GM18511 (cell line): ENCODE results near the gene DCX.

ENCODE experiments used
- ATAC-seq: cut with Tn5 transposase; IDR thresholded peaks from one replicate; pipeline ENCODE4 v1.9.1; 2021; ENCODE audit warnings: mild to moderate bottlenecking, moderate library complexity; ENCODE audit not compliant: unreplicated experiment

DCX gene

GRCh38 chrX:111319451-111319850 lies 92.5 kb downstream of the DCX start:
- ATAC-seq = no peak

- no peak for ATAC-seq
Measured at GRCh38 chrX:111318901-111319300, 93.1 kb downstream of the DCX start.

- no peak for ATAC-seq
Measured at GRCh38 chrX:111309083-111309482, 102.9 kb downstream of the DCX start.

- ATAC-seq = no peak
Measured at GRCh38 chrX:111308039-111308438, 104.0 kb downstream of the DCX start.

GRCh38 chrX:111302284-111302683 lies 109.7 kb downstream of the DCX start:
- no peak for ATAC-seq

- no peak for ATAC-seq
Measured at GRCh38 chrX:111288841-111289240, 123.2 kb downstream of the DCX start.

- ATAC-seq = no peak
Measured at GRCh38 chrX:111284631-111285293, 127.2 kb downstream of the DCX start.

- no peak for ATAC-seq
Measured at GRCh38 chrX:111283446-111283845, 128.5 kb downstream of the DCX start.

GRCh38 chrX:111282991-111283390 lies 129.0 kb downstream of the DCX start:
- no peak for ATAC-seq

GRCh38 chrX:111282139-111282538 lies 129.9 kb downstream of the DCX start:
- ATAC-seq = no peak

GRCh38 chrX:111270339-111270738 lies 141.7 kb downstream of the DCX start, which contains the start of gene CAPN6:
Gene CAPN6, minus strand, starts transcription at chrX:111270483. Its CDS starts 6,547 bp downstream, at chrX:111263936.
- no peak for ATAC-seq

- no peak for ATAC-seq
Measured at GRCh38 chrX:111268506-111268905, 143.5 kb downstream of the DCX start.

- ATAC-seq = no peak
Measured at GRCh38 chrX:111265486-111265885, 146.5 kb downstream of the DCX start.

- ATAC-seq = no peak
Measured at GRCh38 chrX:111264385-111264784, 147.6 kb downstream of the DCX start.

- no peak for ATAC-seq
Measured at GRCh38 chrX:111262086-111262485, 149.9 kb downstream of the DCX start.

GRCh38 chrX:111260451-111260850 lies 151.5 kb downstream of the DCX start:
- ATAC-seq = no peak

- no peak for ATAC-seq
Measured at GRCh38 chrX:111259559-111259958, 152.4 kb downstream of the DCX start.

GRCh38 chrX:111257733-111258132 lies 154.3 kb downstream of the DCX start:
- ATAC-seq = no peak

- ATAC-seq = no peak
Measured at GRCh38 chrX:111254896-111255693, 156.9 kb downstream of the DCX start.

GRCh38 chrX:111244235-111244750 lies 167.7 kb downstream of the DCX start:
- ATAC-seq = no peak
